NOMO-1 treated with DMSO at 0.1 percent for 48 hours (cell line): ENCODE results near the gene RALGPS1.

Experiments
- DNase-seq: peaks from one replicate; lab custom pipeline; 2025; ENCODE audit not compliant: unreplicated experiment; lab: John Stamatoyannopoulos, UW

RALGPS1 gene

GRCh38 chr9:127181595-127182190 is 267.1 kb downstream of the RALGPS1 start:
- no peak for DNase-seq

- no peak for DNase-seq
These were observed 268.5 kb downstream of the RALGPS1 start for GRCh38 chr9:127182901-127183746.

DNA sequence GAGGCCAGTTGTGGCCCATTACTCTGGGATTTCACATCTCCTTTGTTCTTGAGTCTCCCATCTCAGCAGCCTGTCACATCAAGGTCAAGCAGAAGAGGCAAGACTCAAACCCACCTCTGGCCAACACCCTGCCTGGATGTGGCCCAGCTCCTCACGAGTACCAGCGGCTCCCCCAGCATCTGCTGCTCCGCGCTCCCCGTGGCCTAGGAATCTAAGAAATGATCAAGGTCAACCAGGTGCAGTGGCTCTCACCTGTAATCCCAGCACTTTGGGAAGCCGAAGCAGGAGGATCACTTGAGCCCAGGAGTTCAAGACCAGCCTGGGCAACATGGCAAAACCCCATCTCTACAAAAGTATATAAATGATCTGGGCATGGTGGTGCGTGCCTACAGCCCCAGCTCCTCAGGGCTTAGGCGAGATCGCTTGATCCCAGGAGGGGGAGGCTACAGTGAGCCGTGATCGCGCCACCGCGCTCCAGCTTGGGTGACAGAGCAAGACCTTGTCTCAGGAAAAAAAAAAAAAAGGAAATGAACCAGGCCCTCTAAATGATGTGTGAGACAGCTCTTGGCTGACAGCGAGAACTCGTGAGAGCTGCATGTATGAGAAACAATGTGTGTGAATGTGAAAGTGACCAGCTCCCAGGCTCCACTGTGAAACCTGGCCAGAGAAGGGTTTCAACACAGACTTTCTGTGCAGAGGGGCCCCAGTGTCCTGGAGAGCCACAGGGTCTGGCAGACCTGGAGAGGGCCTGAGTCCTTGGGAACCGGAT is 269.4 kb downstream of the RALGPS1 start:
- DNase-seq, result no peak

- DNase-seq, result no peak
These were observed 270.1 kb downstream of the RALGPS1 start for GRCh38 chr9:127184641-127185040.

DNA sequence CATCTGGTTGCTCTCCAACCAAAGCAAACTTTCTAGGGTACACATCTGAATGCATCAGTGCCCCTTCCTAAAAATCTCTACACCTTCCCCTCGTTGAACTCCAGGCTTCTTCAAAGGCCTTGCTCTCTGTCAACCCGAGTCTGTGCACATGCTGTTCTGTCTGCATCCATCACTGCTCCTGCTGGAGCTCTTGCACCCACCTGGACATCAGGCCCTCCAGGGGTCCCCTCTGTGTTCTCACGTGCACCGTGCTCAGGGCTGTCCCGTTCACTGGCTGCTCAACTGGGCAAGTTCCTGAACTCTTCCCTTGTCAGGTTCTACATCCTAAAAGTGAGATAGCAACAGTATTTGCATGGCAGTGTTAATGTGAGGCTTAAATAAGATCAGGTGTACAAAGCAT is 270.6 kb downstream of the RALGPS1 start:
- no peak for DNase-seq

- DNase-seq, result no peak
These were observed 271.6 kb downstream of the RALGPS1 start for GRCh38 chr9:127185931-127186781.

- no peak for DNase-seq
These were observed 272.2 kb downstream of the RALGPS1 start for GRCh38 chr9:127186806-127187205.

- DNase-seq, result no peak
These were observed 272.8 kb downstream of the RALGPS1 start for GRCh38 chr9:127187231-127187956.

DNA sequence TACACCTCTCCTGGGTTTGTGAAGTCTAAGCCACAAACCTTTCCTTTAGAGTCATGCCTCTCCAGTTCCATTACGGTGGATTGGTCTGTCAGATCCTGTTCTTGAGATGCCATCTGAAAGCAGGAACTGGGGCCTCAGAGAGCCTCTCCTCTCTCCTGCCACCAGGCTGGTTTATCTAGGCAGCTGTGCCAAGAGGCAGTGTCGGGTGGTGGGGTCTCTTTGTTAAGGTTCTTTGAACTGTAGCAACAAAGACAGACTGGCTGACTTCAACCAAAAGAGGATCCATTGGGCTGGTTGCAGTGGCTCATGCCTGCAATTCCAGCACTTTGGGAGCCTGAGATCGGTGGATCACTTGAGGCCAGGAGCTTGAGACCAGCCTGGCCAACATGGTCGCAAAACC is 273.8 kb downstream of the RALGPS1 start:
- no peak for DNase-seq

- no peak for DNase-seq
These were observed 275.0 kb downstream of the RALGPS1 start for GRCh38 chr9:127189628-127190027.

- no peak for DNase-seq
These were observed 278.2 kb downstream of the RALGPS1 start for GRCh38 chr9:127192744-127193143.

DNA sequence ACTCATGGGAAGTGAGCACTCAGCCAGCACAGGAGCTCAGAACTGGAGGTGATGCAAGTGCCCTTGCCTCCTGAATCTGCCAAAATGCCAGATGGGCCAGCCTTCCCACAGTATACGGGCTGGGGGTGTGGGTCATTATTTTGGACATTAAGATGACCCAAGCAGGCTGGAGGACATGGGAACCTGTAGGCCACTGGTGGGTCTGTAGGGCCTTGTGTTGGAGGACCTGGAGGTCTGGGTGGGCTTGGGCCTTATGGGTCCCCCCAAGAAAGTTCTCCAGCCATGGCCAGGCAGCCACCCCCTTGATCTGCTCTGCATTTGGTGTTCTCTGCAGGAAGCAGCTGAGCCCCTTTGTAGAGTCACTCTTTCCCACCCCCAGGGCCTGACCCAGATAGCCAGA is 278.9 kb downstream of the RALGPS1 start:
- DNase-seq, result no peak

GRCh38 chr9:127194881-127195713 is 280.5 kb downstream of the RALGPS1 start:
- DNase-seq, result no peak

- DNase-seq, result no peak
These were observed 281.6 kb downstream of the RALGPS1 start for GRCh38 chr9:127195976-127196825.

- no peak for DNase-seq
These were observed 282.2 kb downstream of the RALGPS1 start for GRCh38 chr9:127196826-127197145.

DNA sequence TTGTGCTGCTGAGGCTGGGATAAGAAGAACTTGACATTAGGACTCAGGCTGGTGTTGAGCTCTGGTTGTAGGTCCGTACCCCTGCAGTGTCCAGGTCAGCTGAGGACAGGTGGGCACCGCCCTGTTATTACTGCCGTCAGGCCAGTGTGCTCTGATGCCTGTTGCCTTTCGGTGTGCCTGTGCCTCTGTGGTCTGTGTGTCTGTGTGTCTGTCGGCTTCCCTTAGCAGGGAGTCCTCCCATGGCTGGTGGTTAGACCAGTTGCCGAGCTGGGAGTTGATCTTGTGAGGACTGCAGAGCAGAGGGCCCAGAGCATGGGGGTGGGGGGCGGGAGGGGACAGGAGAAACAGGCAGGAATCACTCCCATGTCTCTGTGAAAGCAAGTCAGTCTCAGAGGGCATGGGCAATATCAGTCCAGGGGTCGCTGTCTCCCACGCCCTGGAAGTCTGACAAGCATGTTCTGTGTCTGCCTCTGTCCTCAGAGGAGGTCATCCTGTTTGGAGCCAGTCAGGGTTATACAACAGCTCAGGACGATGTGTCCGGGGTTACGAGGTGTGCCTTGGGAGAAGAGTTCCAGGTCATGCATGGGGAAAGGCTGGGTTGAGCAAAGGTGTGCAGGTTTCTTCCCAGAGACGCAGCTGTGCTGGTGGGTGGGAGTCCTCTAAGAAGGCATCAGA is 282.7 kb downstream of the RALGPS1 start:
- DNase-seq, result no peak

DNA sequence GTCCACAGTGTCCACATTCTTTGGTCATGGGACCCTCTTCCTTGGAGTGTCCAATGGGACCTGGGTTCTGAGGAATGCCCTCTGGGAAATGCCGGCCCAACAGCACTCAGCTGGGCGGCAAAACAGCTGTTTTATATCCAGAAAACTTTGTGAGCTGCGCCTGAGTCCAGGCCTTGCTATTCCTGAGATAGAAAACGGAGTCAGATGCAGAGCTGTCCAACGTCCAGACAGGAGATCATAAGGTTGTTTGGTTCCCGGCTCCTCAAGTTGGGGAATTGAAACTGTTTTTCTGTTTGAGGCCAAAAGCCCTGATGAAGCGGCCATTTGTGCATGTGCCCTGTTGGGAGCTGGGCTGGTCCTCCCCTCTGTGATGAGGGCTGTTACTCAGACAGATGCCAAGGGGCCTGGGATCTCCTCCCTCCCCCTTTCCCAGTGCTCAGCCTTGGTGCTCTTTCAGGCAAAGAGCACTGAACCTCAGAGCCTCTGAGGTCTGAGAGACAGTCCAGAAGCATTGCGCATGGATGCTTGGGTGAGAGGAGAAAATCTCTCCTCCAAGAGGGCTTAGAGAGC is 283.4 kb downstream of the RALGPS1 start:
- DNase-seq, result no peak

DNA sequence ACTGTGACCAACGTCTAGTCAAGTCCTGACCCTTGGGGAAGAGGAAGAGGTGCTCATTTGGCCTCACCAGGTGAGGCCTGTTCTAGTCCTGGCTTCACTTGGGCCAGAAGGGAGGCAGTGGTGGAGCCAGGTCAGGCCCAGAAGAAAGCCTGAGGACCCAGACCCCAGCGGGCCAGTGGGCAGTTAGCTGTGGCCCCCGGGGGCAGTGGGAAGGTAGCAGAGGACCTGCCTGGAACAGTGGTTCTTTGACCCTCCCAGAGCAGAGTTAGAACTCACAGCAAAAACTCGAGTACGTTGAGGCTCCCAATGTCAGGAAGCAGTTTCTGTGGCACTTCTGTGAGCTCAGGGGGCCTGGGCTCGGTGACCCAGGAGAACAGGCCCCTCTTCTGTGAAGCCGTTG is 284.0 kb downstream of the RALGPS1 start:
- no peak for DNase-seq
